GM18951 (cell line): Measurements from ENCODE around the gene NID2.

Source experiments
- POLR2A ChIP-seq: IDR thresholded peaks from 4 replicates; pipeline ENCODE4 v1.6.1; 2011; ENCODE audit warnings: mild to moderate bottlenecking; ENCODE audit not compliant: insufficient read length, insufficient read depth; ENCODE audit errors: extremely low read depth
- in situ Hi-C: fragments of 300-500 bp; cut with MboI; formaldehyde crosslinking; loops from one replicate; pipeline ENCODE4 v1.12.0; 2022; ENCODE audit warnings: low sequenced_read_pairs, mixed read lengths, inconsistent platforms; ENCODE audit not compliant: unreplicated experiment

Gene NID2, protein sequence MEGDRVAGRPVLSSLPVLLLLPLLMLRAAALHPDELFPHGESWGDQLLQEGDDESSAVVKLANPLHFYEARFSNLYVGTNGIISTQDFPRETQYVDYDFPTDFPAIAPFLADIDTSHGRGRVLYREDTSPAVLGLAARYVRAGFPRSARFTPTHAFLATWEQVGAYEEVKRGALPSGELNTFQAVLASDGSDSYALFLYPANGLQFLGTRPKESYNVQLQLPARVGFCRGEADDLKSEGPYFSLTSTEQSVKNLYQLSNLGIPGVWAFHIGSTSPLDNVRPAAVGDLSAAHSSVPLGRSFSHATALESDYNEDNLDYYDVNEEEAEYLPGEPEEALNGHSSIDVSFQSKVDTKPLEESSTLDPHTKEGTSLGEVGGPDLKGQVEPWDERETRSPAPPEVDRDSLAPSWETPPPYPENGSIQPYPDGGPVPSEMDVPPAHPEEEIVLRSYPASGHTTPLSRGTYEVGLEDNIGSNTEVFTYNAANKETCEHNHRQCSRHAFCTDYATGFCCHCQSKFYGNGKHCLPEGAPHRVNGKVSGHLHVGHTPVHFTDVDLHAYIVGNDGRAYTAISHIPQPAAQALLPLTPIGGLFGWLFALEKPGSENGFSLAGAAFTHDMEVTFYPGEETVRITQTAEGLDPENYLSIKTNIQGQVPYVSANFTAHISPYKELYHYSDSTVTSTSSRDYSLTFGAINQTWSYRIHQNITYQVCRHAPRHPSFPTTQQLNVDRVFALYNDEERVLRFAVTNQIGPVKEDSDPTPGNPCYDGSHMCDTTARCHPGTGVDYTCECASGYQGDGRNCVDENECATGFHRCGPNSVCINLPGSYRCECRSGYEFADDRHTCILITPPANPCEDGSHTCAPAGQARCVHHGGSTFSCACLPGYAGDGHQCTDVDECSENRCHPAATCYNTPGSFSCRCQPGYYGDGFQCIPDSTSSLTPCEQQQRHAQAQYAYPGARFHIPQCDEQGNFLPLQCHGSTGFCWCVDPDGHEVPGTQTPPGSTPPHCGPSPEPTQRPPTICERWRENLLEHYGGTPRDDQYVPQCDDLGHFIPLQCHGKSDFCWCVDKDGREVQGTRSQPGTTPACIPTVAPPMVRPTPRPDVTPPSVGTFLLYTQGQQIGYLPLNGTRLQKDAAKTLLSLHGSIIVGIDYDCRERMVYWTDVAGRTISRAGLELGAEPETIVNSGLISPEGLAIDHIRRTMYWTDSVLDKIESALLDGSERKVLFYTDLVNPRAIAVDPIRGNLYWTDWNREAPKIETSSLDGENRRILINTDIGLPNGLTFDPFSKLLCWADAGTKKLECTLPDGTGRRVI (N-terminal part only)

DNA sequence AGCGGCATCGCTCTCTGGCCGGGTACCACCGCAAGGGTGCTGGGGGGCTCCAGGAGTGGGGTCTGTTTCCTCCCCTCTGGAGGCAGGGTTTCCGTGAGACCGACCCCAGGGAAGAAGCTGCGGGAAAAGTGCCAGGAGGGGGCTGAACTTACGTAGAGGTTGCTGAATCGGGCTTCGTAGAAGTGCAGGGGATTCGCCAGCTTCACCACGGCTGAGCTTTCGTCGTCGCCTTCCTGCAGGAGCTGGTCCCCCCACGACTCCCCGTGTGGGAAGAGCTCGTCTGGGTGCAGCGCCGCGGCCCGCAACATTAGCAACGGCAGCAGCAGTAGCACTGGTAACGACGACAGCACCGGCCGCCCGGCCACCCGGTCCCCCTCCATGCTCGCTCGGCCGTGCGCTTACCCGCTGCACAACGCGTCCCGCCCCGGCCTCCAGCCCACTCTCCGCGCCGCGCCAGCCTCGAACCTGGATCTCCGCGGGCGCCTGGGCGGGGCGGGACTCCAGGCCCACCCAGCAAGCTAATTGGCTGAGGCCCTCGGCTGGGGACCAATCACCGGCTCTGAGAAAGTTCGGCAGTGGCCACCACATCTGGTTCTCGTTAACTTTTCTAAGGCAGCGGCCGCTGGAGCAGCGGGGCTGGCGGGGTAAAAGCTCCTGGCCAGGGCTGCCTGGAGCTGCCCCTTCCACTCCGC lies at the start of gene NID2:
Gene NID2 (minus strand): TSS at position 445 of the 692 bp plus-strand sequence. CDS start 65 bp downstream, at position 380.
- no peak for TF ChIP-seq POLR2A
- in situ Hi-C loops: no loop called here

DNA sequence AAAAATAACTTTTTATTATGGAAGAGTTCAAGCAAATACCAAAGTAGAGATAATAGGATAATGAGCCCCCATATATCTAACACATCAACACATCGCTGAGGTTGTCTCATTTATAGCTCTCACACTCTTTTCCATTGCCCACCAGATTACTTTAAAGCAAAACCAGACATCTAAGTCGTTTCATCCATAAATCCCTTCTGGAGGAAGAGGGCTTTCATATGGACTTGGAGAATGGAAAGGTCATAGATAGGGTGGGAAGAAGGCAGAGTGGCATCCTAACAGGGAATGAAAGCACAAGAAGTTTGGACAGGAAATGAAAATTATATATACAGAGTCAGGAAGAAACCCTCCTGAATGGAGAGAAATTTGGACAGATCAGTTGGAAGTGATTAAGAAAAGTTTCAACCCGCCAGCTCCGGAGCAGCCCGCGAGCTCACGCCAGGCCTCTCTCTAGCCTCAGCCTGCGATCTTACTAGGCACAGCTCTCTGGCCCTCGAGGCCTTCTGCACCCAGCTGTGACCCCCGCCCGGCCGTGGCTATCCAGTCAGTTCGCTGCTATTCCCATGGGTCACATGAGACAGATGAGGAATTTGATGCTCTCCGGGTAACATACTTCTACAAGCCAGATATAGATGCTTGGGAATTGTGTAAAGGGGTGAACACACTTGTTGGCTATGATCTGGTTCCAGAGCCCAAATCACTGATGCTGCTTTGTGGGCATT lies 48.4 kb upstream of the NID2 start:
- TF ChIP-seq POLR2A: no peak
- in situ Hi-C loops: no loop called here

DNA sequence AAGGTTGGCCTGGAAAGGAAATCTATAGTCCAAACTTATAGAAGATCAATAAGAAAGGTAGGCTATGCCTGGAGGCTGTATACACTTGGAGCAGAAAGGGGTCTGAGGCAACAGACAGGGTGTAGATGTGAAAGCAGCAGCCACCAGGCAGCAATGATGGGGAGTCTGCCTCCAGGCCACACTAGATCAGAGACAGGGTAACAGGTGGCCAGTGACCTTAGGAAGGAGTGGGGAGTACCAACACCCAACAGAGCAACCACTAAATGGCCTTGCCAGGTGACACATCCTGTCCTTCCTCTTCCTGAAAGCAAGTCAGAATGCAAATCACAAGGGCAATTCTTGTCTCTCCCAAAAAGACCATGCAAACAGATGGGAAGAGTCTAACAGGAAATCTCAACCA lies 46.4 kb upstream of the NID2 start:
- in situ Hi-C loops: no loop called here
- TF ChIP-seq POLR2A: no peak

DNA sequence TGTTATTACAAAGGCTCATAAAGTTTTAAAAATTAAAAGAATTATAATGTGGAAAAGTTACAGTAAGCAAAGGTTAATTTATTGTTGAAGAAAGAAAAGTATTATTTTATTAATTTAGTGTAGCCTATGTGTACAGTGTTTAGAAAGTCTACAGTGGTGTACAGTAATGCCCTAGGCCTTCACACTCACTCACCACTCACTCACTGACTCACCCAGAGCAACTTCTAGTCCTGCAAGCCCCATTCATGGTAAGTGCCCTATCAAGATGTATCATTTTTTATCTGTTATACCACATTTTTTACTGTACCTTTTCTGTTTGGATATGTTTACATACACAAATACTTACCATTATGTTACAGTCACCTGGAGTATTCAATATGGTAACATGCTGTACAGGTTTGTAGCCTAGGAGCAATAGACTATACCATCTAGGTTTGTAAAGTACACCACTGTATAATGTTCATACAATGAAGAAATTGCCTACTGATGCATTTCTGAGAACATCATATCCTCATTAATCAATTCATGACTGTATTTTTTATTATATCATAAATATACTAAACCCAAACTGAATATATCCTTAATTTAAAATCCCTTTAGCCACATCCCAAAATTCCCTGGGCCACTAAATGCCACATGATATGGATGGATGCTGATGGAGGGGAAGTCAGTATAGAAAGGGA lies 43.6 kb upstream of the NID2 start:
- in situ Hi-C loops: no loop called here
- TF ChIP-seq POLR2A: no peak

DNA sequence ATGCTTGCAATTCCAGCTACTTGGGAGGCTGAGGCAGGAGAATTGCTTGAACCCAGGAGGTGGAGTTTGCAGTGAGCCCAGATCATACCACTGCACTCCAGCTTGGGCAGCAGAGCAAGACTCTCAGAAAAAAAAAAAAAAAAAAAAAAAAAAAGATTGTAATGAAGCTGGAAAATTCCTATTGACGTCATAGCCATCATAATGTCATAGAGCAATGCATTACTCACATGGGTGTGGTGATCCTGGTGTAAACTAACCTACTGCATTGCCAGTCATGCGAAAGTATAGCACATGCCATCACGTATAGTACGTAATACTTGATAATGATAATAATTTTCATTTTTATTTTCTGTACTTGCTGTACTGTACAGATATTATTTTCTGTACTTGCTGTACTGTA lies 42.7 kb upstream of the NID2 start:
- no peak for TF ChIP-seq POLR2A
- in situ Hi-C loops: no loop called here

DNA sequence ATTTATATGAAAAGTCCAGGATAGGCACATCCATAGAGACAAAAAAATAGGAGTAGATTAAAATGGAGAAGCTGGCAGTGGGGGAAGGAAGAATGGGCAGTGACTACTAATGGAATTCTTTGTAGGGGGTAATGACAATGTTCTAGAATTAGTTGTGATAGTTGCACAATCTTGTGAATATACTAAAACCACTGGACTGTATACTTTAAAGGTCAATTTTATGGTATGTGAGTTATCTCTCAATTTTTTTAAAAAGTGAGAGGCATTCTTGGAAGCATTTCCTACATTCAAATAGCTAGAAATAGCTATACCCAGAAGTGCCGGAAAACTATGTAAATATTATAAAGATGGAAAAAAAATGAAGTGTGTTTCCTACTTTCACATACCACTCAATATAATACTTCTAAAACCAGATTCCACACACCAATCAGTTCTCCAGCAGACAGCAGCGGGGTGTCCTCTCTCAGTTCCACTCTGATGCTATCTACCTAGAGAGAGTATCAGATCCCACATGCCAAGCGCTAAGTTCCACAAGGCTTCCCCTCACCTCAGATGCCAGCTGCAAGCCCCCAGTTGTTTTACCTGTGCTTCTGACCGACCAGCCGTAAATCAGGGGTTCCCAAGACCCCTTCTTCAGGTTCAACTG lies 41.7 kb upstream of the NID2 start:
- in situ Hi-C loops: no loop called here
- TF ChIP-seq POLR2A: no peak

DNA sequence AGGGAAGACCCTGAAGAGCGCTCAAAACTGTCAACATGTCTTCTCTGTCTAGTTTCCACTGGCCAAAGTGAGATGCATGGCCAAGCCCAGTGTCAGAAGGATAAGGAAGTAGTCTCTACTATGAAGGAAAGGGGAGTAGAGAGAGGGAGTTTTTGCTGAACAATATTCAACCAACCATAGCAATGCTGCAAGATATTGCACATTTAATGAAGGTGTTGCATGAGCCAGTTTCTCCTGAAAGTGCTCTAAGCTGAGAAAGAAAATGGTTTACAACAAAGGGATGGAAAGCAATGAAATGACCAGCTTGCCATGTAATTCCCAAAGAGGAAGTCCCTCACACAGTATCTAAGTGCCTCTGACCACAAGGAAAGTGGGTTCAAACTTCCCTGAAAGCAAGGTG lies 40.0 kb upstream of the NID2 start:
- no peak for TF ChIP-seq POLR2A
- in situ Hi-C loops: no loop called here

DNA sequence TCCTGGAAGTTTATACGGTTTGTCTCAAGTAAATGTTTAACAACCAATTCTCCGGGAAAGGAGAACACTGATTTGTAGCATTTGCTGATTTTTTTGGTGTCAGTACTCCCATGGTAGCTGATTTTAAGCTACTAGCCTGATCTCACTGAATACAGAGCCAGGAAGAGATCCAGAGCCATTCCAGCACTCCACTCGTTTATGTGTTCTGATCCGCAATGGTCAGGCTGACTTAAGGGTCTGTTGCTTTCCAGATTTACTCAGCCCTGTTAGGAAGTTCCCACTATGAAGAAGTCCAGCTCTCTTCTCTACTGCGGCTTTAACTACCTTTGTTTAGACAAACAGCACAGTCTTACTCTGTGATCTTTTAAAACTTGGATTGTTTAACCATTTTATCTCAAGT lies 38.0 kb upstream of the NID2 start:
- no peak for TF ChIP-seq POLR2A
- in situ Hi-C loops: no loop called here

DNA sequence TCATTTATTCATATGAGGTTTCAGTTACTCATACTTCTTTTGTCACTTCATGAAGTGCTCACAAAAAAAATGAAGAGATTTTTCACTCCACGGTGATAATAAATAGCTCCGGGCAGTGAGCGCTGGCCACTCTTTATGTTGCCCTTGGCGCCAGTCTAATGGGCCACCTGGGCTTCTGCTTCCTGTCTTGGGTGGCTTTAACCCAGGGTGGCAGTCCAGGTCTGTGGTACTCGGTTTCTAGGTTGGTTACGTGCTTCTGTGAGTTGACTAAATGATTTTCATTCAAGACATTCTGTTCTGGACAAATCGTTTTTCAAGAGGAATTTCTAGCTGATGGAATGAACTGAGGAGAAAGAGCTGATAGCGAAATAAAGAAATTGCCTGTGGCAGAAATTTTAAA lies 34.6 kb upstream of the NID2 start:
- TF ChIP-seq POLR2A: no peak
- in situ Hi-C loops: no loop called here

DNA sequence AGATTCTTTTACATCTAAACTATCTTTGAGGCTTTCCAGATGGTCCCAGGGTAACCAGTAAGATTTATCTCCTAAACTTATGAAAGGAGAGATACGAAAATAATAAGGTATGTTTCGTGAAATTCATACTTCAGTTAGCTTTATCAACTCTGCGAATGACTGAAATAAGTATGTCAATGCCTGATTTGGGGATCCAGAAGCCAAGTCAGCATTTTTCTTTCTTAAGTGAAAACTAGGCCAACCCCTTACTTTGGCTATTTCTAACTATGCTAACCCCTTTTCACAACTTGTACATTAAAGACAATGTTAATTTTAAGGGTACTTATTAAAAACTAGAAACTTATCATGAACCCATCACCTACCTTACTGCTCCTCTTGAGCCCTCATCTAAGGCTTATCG lies 26.9 kb upstream of the NID2 start:
- TF ChIP-seq POLR2A: no peak
- in situ Hi-C loops: no loop called here

DNA sequence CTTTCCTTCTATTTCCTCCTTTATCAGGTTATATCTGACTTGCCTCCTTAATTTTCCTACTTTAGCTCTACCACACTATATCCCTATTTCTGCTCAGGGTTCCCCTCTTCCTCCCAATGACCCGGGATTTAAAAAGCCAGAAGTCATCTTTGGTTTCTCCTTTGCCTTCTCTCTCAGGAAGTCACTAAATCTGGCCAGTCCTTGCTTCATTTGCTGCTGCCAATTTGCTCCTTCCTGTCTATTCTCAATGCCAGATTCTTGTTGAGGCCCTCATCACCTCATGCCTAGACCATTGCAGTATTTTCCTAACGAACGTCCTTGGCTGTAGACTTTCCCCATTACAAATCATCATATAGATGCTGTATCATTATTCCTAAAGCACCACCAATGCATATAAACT lies 26.5 kb upstream of the NID2 start:
- in situ Hi-C loops: no loop called here
- TF ChIP-seq POLR2A: no peak

DNA sequence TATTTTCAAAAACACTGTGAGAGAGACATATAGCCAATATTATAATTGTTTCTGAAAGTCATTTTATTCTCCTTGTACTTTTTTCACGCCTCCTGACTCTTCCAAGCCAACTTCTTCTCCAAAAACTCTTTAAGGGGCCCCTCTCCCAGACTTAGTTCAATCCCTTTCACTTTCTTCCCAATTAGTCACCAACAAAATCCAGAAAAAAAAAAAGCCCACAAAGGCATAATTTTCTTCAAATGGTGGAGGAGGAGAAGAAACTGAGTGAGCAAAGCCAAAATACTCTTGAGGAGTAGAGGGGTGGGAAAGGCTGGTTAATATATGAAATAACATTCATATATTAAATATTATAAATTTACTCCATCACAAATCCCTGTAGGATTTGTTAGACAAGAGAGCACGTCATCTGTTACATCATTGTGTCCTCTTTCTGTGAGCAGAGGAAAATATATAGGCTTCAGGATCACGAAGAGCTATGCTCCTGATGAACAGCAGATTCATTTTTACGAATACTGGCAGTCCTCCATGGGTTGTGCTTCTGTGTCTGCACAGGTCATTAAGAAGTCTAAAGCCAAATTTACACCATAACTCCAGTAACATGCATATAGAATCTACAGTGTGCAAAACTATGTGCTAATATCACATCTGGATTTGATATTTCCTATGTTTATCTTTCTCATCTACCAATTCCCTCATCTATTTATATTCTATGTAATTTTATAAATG lies 25.9 kb upstream of the NID2 start:
- in situ Hi-C loops: no loop called here
- TF ChIP-seq POLR2A: no peak
